Liver (tissue), 9 donors: ENCODE results near the gene PNMT. TPM values are rescaled to one million over a fixed set of nuclear protein-coding genes. Genes with fewer than 3 reads are reported as not detected.
A peak's percentile ranks its signal among the peaks of the same experiment; 100 is the strongest.

Source experiments
- DNase-seq: peaks from one replicate; pipeline ENCODE4 v3.0.0-alpha.2; 2017; ENCODE audit warnings: low spot score
- H3K27ac ChIP-seq, 2 donors: one replicate each; pipeline ENCODE4 v1.7.0; 2013; ENCODE audit warnings: inconsistent platforms in 2 of 2, low read length in 2 of 2, control low read depth in 1 of 2, low read depth in 1 of 2, mild to moderate bottlenecking in 1 of 2
- H3K27me3 ChIP-seq, 4 donors: one replicate each; pipeline versions ENCODE4 v1.6.1 to v1.7.0; 2013; ENCODE audit warnings: low read length in 3 of 4, inconsistent platforms in 1 of 4, mild to moderate bottlenecking in 1 of 4, moderate library complexity in 1 of 4; ENCODE audit not compliant: control insufficient read depth in 4 of 4, insufficient read depth in 4 of 4
- H3K36me3 ChIP-seq, 4 donors: one replicate each; pipeline versions ENCODE4 v1.6.1 to v1.7.0; 2013; ENCODE audit warnings: low read length in 3 of 4, mild to moderate bottlenecking in 3 of 4, low read depth in 1 of 4, moderate library complexity in 1 of 4; ENCODE audit not compliant: control insufficient read depth in 4 of 4, insufficient read depth in 3 of 4
- H3K4me1 ChIP-seq, 4 donors: one replicate each; pipeline versions ENCODE4 v1.6.1 to v1.7.0; 2013; ENCODE audit warnings: low read length in 3 of 4, mild to moderate bottlenecking in 3 of 4, moderate library complexity in 1 of 4; ENCODE audit not compliant: control insufficient read depth in 4 of 4, insufficient read depth in 4 of 4
- H3K4me3 ChIP-seq, 3 donors: one replicate each; pipeline versions ENCODE4 v1.6.1 to v1.7.0; 2013; ENCODE audit warnings: low read length in 3 of 3, control low read depth in 1 of 3, low read depth in 1 of 3, mild to moderate bottlenecking in 1 of 3
- H3K9ac ChIP-seq, 2 donors: one replicate each; pipeline ENCODE4 v1.7.0; 2013; ENCODE audit warnings: low read length in 2 of 2, mild to moderate bottlenecking in 2 of 2, moderate library complexity in 2 of 2, control low read depth in 1 of 2, low read depth in 1 of 2
- H3K9me3 ChIP-seq, 4 donors: one replicate each; pipeline versions ENCODE4 v1.6.1 to v1.7.0; 2013; ENCODE audit warnings: low read length in 3 of 4; ENCODE audit not compliant: control insufficient read depth in 4 of 4
- ATF3 ChIP-seq: IDR thresholded peaks from 2 replicates; pipeline ENCODE4 v1.6.1; 2016; ENCODE audit warnings: antibody characterized with exemption
- CTCF ChIP-seq: fragments of 150-350 bp; IDR thresholded peaks from 2 replicates; pipeline ENCODE4 v1.5.1; 2017; ENCODE audit warnings: improper control_type of control experiment, low read depth, low read length; ENCODE audit not compliant: missing input control
- EGR1 ChIP-seq, 2 donors: IDR thresholded peaks; 2 replicates each; pipeline ENCODE4 v1.6.1; 2016 to 2018; ENCODE audit warnings: antibody characterized with exemption in 2 of 2, low read depth in 2 of 2
- FOXA1 ChIP-seq: IDR thresholded peaks from 2 replicates; pipeline ENCODE4 v1.6.1; 2016; ENCODE audit warnings: antibody characterized with exemption
- FOXA2 ChIP-seq: IDR thresholded peaks from 2 replicates; pipeline ENCODE4 v1.6.1; 2016; ENCODE audit warnings: antibody characterized with exemption
- GABPA ChIP-seq, 2 donors: IDR thresholded peaks in 1 of 2; conservative IDR thresholded peaks in 1 of 2; 2 replicates each; pipeline ENCODE4 v1.6.1; 2016; ENCODE audit warnings: antibody characterized with exemption in 2 of 2, mild to moderate bottlenecking in 1 of 2, moderate library complexity in 1 of 2
- HNF4A ChIP-seq, 2 donors: conservative IDR thresholded peaks; 2 replicates each; pipeline ENCODE4 v1.6.1; 2016; ENCODE audit warnings: antibody characterized with exemption in 2 of 2, mild to moderate bottlenecking in 2 of 2
- HNF4G ChIP-seq: IDR thresholded peaks from 2 replicates; pipeline ENCODE4 v1.6.1; 2016; ENCODE audit warnings: antibody characterized with exemption
- JUND ChIP-seq, 2 donors: IDR thresholded peaks; 2 replicates each; pipeline ENCODE4 v1.6.1; 2016; ENCODE audit warnings: antibody characterized with exemption in 2 of 2
- MAX ChIP-seq: IDR thresholded peaks from 2 replicates; pipeline ENCODE4 v1.6.1; 2016; ENCODE audit warnings: antibody characterized with exemption
- NR2F2 ChIP-seq: IDR thresholded peaks from 2 replicates; pipeline ENCODE4 v1.6.1; 2016; ENCODE audit warnings: antibody characterized with exemption
- RAD21 ChIP-seq, 2 donors: IDR thresholded peaks; 2 replicates each; pipeline ENCODE4 v1.6.1; 2016; ENCODE audit warnings: antibody characterized with exemption in 2 of 2, mild to moderate bottlenecking in 2 of 2
- REST ChIP-seq: IDR thresholded peaks from 2 replicates; pipeline ENCODE4 v1.6.1; 2016; ENCODE audit warnings: antibody characterized with exemption, mild to moderate bottlenecking
- RXRA ChIP-seq, 2 donors: IDR thresholded peaks; 2 replicates each; pipeline ENCODE4 v1.6.1; 2017 to 2018; ENCODE audit warnings: antibody characterized with exemption in 2 of 2, mild to moderate bottlenecking in 1 of 2
- SP1 ChIP-seq: IDR thresholded peaks from 2 replicates; pipeline ENCODE4 v1.6.1; 2018; ENCODE audit warnings: antibody characterized with exemption, mild to moderate bottlenecking
- TAF1 ChIP-seq: conservative IDR thresholded peaks from 2 replicates; pipeline ENCODE4 v1.6.1; 2016; ENCODE audit warnings: antibody characterized with exemption, mild to moderate bottlenecking
- YY1 ChIP-seq: IDR thresholded peaks from 2 replicates; pipeline ENCODE4 v1.6.1; 2016; ENCODE audit warnings: antibody characterized with exemption, mild to moderate bottlenecking
- ZBTB33 ChIP-seq: IDR thresholded peaks from 2 replicates; pipeline ENCODE4 v1.6.1; 2016; ENCODE audit warnings: antibody characterized with exemption
- WGBS: extraction: QIAGEN DNeasy Blood & Tissue Kit; methylation state at CpG from one replicate; pipeline ENCODE4 v1.1.7; 2013; 5-methylcytosine and 5-hydroxymethylcytosine counted together
- polyA plus RNA-seq, 2 donors: library from polyadenylated mRNA; stranded (reverse) in 1 of 2; unstranded in 1 of 2; fragments of 200-250 nt in 1 of 2; fragments of >200 nt in 1 of 2; fragmentation: Nextera tagmentation in 1 of 2; extraction: Ambion mirVana in 1 of 2; gene quantifications; one replicate each; pipeline versions ENCODE4 v1.2.1 to v1.2.3, GENCODE V29; 2013 to 2015
- total RNA-seq, 2 donors: library from RNA; depleted of rRNA; stranded (reverse); fragments of >200 nt; gene quantifications; one replicate each; pipeline ENCODE4 v1.2.3, GENCODE V29; 2014
- donor health status: healthy.
- donor health status: healthy.
- donor health status: healthy.
- donor health status: healthy.
- donor health status: healthy.

The PNMT gene
- total and polyA plus RNA-seq, 4 donors = 0.20 to 8.6 (median 0.26) TPM; not detected in 1

GRCh38 chr17:39706383-39706782, 38.1 kb downstream of the PNMT start:
- Histone ChIP-seq H3K36me3 (peaks cover 0 to 16% (median 4%) of the 10 kb centered on the region in 4 donors), H3K4me1 (peaks cover 26 to 59% (median 54%) of the 10 kb centered on the region in 4 donors), H3K9me3 (no peaks in the 10 kb centered on the region), H3K27ac (peak overlapping the region; percentile 95 to 98), H3K27me3 (no peaks in the 10 kb centered on the region), H3K9ac (no peak overlapping the region), H3K4me3 (no peak overlapping the region)
- WGBS = 65% methylated on average over 8 of the region's 8 CpGs
- TF ChIP-seq GABPA (IDR thresholded peaks at IDR 0.05 in 1 of 2, conservative IDR thresholded peaks at IDR 0.05 in 1 of 2) (no peak), CTCF (no peak), HNF4G (no peak), YY1 (no peak), RXRA (IDR thresholded peaks at IDR 0.05) (no peak), MAX (no peak), FOXA2 (no peak), SP1 (no peak), RAD21 (IDR thresholded peaks at IDR 0.05) (no peak), HNF4A (conservative IDR thresholded peaks at IDR 0.05) (no peak), TAF1 (no peak), JUND (IDR thresholded peaks at IDR 0.05) (no peak)
- DNase-seq = no peak

GRCh38 chr17:39706921-39707337, 38.7 kb downstream of the PNMT start:
- Histone ChIP-seq H3K27me3 (no peaks in the 10 kb centered on the region), H3K4me1 (peaks cover 26 to 53% (median 49%) of the 10 kb centered on the region in 4 donors), H3K9me3 (no peaks in the 10 kb centered on the region), H3K36me3 (peaks cover 0 to 22% (median 5%) of the 10 kb centered on the region in 4 donors), H3K4me3 (no peak overlapping the region), H3K27ac (peak overlapping the region; percentile 15 to 98), H3K9ac (no peak overlapping the region)
- TF ChIP-seq GABPA (IDR thresholded peaks at IDR 0.05 in 1 of 2, conservative IDR thresholded peaks at IDR 0.05 in 1 of 2) = no peak
- TF ChIP-seq MAX = no peak
- TF ChIP-seq YY1 = no peak
- TF ChIP-seq JUND (IDR thresholded peaks at IDR 0.05) = no peak
- no peak for TF ChIP-seq FOXA2
- TF ChIP-seq RAD21 (IDR thresholded peaks at IDR 0.05) = no peak
- TF ChIP-seq REST = no peak
- TF ChIP-seq CTCF = no peak
- no peak for TF ChIP-seq FOXA1
- no peak for TF ChIP-seq EGR1 (IDR thresholded peaks at IDR 0.05; ENCODE audit: low read depth in 2 of 2)
- no peak for TF ChIP-seq HNF4A (conservative IDR thresholded peaks at IDR 0.05)
- TF ChIP-seq NR2F2 = no peak
- no peak for TF ChIP-seq RXRA (IDR thresholded peaks at IDR 0.05)
- TF ChIP-seq ATF3 = no peak
- no peak for TF ChIP-seq HNF4G
- no peak for TF ChIP-seq ZBTB33
- WGBS = 76% methylated on average over 7 of the region's 7 CpGs
- DNase-seq = no peak
